LNCaP clone FGC (cell line): ENCODE data around the gene ZNRD2.
A peak's percentile ranks its signal among the peaks of the same experiment; 100 is the strongest.

Experiments used
- DNase-seq: peaks from one replicate; pipeline ENCODE4 v3.0.0-alpha.2; 2011; ENCODE audit warnings: low read depth
- H3K4me3 ChIP-seq: 2 replicates; pipeline ENCODE4 v1.5.1; 2011; ENCODE audit warnings: mild to moderate bottlenecking, low read depth, low read length, control low read depth
- CTCF ChIP-seq: IDR thresholded peaks from 2 replicates; pipeline ENCODE4 v1.5.1; 2012; ENCODE audit warnings: mild to moderate bottlenecking; ENCODE audit not compliant: control insufficient read depth, insufficient read depth; ENCODE audit errors: extremely low read depth

ZNRD2 gene

DNA sequence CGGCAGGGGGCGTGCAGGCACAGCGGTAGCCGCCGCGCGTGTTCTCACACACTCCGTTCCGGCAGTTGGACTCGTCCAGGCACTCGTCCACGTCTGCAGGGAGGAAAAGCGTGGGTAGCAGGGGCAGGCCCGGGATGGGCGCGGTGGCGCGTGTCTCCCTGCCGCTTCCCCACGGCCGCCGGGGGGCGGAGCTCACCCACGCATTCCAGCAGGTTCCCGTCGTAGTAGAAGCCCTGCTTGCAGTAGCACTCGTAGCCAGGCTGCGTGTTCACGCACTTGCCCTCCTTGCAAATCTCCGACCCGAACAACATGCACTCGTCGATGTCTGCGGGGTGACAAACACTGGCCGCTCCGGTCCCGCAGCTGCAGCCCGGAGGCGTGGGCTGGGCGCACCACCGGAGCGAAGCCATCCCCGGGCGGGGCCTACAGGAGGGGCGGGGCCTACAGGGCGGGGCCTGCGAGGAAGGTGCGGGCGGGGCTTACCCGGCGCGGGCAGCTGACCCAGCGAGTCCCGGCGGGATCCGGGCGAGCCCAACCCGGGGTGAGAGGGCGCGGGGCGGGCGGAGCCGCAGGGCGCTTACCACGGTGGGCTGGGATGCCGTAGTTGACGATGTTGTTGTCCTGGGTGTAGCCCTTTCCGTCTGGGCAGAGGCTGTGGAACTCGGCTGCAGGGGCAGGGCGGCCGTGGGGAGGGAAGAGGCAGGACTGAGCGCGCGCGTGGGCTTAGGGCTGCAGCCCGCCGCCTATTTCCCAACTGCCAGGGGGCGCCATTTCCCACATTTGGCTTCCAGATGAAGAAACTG, 29.8 kb upstream of the ZNRD2 start:
- TF ChIP-seq CTCF = peak; percentile 79
- peak overlapping the region; percentile 84 for H3K4me3 ChIP-seq
- peak; percentile 46 for DNase-seq

DNA sequence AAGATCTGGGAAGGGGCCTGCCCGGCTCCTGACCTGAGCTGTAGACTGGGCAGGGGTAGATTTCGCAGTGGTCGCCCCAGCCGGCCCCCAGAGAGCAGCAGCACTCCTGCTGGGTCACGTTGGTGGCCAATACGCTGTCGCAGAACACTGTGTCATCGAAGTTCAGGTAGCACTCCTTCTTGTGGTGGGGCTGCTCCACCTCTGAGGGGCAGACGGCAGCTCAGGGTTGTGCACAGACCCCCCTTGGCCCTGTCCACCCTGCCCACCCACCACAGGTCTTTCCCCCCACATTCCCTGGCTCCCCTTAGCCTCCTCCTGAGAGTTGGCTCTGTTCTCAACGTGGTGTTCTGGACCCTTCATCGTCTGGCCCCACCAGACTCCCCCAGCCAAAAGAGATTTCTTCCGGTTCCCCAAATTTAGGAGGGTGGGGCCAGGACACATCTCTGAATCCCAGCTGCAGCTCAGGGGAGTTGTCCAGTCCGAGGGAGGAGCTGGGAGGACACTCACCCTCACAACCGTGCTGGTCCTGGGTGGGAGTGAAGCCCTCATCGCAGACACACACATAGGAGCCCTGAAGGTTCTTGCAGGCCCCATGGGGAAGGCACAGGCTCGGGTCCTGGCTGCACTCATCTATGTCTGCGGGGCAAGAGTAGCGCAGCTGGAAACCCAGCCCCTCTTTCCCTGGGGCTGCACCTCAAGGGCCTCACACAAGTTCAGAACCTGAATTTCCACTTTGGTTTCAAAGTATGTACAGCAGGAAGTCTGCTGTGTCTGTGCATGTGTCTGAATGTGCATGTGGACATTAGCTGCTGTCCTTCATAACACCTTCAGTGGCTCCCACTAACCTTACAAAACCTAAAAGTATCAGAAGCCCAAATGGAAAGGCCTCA, 28.9 kb upstream of the ZNRD2 start:
- TF ChIP-seq CTCF = no peak
- no peak for DNase-seq
- H3K4me3 ChIP-seq = peak overlapping the region; percentile 84

GRCh38 chr11:65542738-65543390, 27.4 kb upstream of the ZNRD2 start:
- DNase-seq = no peak
- no peak overlapping the region for H3K4me3 ChIP-seq
- no peak for TF ChIP-seq CTCF

DNA sequence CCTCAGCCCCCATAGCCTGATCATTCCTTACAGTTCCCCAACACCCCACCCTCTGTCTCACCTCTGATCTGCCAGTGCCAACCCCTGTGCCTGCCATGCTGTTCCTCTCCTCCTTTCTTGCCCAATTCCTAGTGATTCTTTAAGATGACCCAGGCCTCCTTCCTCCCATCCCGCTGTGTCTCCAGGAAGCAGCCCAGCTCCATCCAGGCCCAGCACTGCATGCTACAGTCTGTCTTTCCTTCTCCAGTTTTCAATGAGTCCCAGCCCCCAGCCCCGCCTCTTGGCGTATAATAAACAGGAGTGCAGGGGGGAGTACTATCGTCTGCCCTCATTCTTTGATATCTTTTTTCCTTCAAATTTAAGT, 24.4 kb upstream of the ZNRD2 start:
- no peak for DNase-seq
- peak overlapping the region; percentile 42 for H3K4me3 ChIP-seq
- no peak for TF ChIP-seq CTCF

DNA sequence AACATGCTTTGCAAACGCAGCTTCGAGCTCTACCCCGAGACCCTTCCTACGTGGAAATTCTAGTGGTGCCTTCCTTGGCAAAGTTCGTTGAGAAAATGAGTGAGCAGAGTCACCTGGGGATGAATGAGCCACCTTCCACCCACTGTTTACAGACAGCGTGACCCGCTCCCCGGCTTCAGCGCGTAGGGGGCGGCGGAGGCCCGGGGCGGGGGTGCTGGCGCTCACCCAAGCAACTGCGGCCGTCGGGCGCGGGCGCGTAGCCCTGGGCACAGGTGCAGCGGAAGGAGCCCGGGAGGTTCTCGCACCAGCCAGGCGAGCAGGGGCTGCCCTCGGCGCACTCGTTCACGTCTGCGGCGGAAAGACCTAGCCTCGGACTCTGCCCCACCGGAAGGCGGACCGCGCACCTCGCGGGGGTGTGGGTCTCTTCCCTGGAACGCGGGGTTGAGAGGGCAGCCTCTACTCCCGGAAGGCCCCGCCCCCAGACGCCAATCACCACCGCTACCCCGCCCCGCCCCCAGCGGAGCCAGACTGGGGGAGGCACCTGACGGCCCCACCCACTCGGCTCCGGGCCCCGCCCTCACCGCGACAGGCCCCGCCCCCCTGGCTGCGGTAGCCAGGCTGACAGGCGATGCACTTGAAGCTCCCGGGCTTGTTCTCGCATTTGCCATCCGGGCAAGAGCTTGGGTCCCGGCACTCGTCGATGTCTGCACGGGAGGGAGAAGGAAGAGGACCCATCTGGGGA, 23.9 kb upstream of the ZNRD2 start:
- TF ChIP-seq CTCF = no peak
- DNase-seq = no peak
- peak overlapping the region; percentile 42 for H3K4me3 ChIP-seq

DNA sequence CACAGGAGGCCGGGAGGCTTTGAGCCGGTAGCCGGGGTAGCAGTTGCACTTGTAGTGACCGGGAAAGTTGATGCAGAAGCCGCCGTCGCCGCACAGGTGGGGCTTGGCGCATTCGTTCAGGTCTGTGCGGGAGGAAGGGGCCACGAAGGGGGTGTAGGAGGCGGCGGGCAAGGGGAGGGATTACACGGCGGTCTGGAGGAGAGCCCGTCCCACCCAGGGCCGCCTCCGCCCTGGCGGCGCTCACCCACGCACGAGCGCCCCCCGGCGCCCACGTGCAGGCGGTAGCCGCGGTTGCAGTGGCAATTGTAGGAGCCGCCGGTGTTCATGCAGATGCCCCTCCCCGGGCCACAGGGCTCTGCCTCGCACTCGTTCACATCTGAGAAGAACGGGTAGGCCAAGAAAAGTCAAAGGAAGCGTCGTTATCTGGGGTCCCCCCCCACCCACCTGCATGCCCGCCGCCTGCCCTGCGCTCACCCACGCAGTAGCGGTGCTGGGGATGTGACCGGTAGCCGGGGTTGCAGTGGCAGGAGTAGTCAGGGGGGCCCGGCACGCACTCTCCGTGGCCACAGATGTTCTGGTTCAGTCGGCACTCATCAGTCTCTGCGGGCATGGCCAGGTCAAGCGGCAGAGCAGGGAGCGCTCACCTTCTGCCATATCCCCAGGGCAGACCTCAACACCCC, 22.7 kb upstream of the ZNRD2 start:
- no peak for TF ChIP-seq CTCF
- H3K4me3 ChIP-seq = no peak overlapping the region
- DNase-seq = no peak
